HG03196 (cell line): ENCODE measurements around the gene MED9.

Source experiments
- ATAC-seq: cut with Tn5 transposase; IDR thresholded peaks from one replicate; pipeline ENCODE4 v1.9.1; 2021; ENCODE audit not compliant: unreplicated experiment

The MED9 gene

DNA sequence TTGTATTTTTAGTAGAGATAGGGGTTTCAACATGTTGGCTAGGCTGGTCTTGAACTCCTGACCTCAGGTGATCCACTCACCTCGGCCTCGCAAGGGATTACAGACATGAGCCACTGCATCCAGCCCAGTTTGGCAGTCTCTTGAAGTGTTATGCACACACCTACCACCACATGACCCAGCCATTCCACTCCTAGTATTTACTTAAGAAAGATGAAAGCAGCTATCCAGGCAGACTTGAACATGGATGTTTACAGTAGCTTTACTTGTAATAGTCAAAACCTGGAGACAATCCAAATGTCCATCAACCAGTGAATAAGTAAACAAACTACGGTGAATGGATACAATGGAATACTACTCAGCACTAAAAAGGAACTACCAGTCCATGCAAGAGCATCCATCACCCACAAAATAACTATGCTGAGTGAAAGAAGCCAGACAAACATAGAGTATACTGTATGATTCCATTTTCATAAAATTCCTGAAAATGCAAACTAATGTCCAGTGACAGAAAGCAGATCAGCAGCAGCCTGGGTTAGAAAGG lies 57.2 kb downstream of the MED9 start:
- ATAC-seq = no peak

DNA sequence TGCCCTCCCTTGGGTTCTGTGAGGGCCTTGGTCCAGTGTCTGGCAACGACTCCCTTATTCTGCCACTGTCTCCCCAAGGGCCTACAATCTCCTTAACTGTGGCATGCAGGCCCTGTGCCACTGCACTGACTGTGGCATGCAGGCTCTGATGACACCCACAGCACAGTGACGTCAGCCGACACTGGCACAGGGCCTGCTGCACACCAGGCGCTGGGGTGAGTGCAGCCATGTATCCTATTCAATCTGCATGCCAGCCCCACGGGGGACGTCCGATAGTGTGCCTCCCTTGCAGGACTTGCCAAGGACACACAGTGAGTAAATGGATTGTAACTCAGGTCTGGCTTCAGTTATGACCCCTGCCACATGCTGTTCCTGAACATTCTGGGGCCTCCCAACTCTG lies 59.2 kb downstream of the MED9 start:
- ATAC-seq = no peak

- no peak for ATAC-seq
These were observed 59.9 kb downstream of the MED9 start for GRCh38 chr17:17536702-17537101.

GRCh38 chr17:17537311-17538099 lies 60.7 kb downstream of the MED9 start:
- ATAC-seq = no peak

DNA sequence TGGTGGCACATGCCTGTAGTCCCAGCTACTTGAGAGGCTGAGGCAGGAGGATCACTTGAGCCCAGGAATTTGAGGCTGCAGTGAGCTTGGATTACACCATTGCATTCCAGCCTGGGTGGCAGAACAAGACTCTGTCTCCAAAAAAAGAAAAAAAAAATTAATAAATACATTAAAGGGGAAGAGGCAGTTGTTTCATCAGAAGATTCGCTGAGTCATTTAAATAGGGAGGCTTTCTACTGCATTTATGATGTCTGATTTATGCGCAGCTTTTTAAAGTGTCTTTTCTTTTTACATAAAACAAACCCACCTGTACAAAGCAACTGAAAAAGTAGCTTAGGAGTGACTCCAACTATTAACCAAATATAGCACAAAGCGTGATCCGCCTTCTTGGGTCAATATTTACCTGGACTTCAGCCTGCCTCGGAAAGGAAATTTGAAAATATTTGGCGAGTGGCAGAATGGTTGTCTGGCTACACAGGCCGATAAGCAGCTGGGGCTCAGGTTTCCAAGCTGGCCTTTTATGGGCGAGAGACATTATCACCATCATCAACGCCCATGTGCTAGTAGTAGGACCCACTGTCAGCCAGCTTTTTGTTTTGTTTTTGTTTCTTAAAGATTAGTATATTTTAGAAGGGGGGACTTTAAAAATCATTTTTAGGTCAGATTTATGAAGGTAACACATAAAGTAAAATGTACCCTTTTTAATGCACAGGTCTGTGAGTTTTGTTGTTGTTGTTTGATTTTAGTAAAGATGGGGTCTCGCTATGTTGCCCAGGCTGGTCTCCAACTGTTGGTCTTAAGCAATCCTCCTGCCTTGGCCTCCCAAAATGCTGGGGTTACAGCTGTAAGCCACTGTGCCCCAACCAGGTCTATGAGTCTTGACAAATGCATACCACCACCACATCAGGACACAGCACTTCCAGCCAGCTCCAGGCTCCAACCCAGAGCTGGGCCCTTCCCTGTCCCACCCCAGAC lies 61.9 kb downstream of the MED9 start:
- ATAC-seq = no peak

GRCh38 chr17:17539591-17539990 lies 62.8 kb downstream of the MED9 start:
- ATAC-seq = no peak

- no peak for ATAC-seq
These were observed 63.6 kb downstream of the MED9 start for GRCh38 chr17:17540278-17540906.

- no peak for ATAC-seq
These were observed 64.3 kb downstream of the MED9 start for GRCh38 chr17:17540935-17541639.

DNA sequence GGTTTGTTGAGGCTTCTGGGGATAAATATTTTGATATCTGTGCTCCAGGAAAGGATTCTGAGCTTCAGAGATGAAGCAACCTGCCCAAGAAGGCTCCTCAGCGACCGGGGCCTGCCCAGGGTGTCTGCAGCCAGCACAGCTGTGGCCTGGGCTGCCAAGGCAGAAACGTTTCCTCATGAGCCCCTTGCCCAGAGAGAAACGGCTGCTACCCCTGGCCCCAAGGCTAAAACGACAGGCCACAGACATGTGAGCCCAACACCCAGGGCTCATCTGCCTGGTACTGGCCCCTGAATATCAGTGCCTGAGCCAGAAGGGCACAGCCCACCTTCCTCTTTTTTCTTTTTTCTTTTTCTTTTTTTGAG lies 64.8 kb downstream of the MED9 start:
- ATAC-seq = no peak
